GM18511 (cell line): ENCODE results near the gene KDM6B.
"Not testable (repeated sequence)": the region's sequence is repeated elsewhere in the genome, so short reads cannot be mapped to it uniquely, and the experiment has no call there.

Source experiments
- ATAC-seq: cut with Tn5 transposase; IDR thresholded peaks from one replicate; pipeline ENCODE4 v1.9.1; 2021; ENCODE audit warnings: mild to moderate bottlenecking, moderate library complexity; ENCODE audit not compliant: unreplicated experiment

The KDM6B gene

DNA sequence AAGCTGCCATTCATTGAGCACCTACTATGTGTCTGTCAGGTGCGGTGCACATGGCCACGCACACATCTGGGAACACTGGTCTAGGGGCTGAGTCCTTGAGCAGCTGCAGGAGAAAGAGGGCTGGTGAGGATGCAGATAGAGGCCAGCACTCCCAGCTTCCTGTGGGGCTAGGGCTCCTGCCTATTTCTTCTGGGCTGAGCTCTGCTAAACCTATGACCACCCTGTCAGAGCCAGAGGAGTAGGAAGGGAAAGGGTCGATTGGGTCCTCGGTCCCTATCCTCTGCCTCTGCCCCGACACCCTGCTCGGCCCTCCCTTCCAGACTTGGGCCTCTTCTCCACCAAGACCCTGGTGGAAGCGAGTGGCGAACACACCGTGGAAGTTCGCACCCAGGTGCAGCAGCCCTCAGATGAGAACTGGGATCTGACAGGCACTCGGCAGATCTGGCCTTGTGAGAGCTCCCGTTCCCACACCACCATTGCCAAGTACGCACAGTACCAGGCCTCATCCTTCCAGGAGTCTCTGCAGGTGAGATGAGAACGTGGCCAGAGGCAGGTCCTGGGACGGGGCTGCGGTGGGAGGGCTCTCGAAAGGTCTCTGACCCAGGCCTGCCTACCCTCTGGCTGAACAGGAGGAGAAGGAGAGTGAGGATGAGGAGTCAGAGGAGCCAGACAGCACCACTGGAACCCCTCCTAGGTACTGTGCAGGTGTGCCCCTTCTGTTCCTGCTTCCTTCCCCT is 16.9 kb downstream of the KDM6B start:
- peak; percentile 9 for ATAC-seq

DNA sequence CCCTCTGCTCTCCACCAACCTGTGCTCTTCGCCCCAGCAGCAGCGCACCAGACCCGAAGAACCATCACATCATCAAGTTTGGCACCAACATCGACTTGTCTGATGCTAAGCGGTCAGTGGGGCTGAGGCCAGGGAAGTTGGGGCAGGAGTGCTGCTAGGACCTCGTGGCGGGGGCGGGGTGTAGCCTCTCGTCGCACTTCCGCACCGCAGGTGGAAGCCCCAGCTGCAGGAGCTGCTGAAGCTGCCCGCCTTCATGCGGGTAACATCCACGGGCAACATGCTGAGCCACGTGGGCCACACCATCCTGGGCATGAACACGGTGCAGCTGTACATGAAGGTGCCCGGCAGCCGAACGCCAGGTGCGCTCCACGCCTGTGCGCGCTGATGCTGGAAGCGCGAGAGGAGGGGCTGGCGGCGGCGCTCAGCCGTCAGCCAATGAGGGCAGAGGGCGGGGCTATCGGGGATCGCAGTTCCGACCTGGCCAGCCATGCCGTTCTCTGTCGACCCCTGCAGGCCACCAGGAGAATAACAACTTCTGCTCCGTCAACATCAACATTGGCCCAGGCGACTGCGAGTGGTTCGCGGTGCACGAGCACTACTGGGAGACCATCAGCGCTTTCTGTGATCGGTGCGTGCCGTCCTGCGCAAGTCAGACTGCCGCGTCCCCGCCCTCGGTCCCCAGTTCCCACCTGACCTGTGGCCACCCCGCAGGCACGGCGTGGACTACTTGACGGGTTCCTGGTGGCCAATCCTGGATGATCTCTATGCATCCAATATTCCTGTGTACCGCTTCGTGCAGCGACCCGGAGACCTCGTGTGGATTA is 17.6 kb downstream of the KDM6B start:
- ATAC-seq, result peak; percentile 77

DNA sequence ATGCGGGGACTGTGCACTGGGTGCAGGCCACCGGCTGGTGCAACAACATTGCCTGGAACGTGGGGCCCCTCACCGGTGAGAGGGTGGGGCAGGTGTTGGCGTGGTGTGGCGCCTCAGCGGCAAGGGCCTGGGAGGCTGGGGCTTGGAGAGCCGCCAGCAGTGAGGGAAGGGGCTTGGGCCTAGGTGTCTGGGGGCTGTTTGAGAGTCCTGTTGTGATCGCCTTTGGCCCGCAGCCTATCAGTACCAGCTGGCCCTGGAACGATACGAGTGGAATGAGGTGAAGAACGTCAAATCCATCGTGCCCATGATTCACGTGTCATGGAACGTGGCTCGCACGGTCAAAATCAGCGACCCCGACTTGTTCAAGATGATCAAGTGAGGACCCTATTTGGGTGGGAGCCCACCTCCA is 18.2 kb downstream of the KDM6B start:
- ATAC-seq, result no peak

DNA sequence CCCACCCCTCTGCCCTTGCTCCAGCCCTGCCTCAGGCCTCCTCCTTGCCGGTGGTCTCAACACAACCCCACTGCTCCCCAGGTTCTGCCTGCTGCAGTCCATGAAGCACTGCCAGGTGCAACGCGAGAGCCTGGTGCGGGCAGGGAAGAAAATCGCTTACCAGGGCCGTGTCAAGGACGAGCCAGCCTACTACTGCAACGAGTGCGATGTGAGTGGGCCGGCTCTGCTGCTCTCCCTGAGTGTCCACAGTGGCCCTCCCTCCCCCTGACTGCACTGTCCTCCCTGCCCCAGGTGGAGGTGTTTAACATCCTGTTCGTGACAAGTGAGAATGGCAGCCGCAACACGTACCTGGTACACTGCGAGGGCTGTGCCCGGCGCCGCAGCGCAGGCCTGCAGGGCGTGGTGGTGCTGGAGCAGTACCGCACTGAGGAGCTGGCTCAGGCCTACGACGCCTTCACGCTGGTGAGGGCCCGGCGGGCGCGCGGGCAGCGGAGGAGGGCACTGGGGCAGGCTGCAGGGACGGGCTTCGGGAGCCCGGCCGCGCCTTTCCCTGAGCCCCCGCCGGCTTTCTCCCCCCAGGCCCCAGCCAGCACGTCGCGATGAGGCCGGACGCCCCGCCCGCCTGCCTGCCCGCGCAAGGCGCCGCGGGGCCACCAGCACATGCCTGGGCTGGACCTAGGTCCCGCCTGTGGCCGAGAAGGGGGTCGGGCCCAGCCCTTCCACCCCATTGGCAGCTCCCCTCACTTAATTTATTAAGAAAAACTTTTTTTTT is 19.1 kb downstream of the KDM6B start:
- ATAC-seq, result no peak

DNA sequence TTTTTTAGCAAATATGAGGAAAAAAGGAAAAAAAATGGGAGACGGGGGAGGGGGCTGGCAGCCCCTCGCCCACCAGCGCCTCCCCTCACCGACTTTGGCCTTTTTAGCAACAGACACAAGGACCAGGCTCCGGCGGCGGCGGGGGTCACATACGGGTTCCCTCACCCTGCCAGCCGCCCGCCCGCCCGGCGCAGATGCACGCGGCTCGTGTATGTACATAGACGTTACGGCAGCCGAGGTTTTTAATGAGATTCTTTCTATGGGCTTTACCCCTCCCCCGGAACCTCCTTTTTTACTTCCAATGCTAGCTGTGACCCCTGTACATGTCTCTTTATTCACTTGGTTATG is 19.6 kb downstream of the KDM6B start:
- no peak for ATAC-seq

DNA sequence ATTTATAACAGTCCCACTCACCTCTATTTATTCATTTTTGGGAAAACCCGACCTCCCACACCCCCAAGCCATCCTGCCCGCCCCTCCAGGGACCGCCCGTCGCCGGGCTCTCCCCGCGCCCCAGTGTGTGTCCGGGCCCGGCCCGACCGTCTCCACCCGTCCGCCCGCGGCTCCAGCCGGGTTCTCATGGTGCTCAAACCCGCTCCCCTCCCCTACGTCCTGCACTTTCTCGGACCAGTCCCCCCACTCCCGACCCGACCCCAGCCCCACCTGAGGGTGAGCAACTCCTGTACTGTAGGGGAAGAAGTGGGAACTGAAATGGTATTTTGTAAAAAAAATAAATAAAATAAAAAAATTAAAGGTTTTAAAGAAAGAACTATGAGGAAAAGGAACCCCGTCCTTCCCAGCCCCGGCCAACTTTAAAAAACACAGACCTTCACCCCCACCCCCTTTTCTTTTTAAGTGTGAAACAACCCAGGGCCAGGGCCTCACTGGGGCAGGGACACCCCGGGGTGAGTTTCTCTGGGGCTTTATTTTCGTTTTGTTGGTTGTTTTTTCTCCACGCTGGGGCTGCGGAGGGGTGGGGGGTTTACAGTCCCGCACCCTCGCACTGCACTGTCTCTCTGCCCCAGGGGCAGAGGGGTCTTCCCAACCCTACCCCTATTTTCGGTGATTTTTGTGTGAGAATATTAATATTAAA is 20.2 kb downstream of the KDM6B start:
- no peak for ATAC-seq

DNA sequence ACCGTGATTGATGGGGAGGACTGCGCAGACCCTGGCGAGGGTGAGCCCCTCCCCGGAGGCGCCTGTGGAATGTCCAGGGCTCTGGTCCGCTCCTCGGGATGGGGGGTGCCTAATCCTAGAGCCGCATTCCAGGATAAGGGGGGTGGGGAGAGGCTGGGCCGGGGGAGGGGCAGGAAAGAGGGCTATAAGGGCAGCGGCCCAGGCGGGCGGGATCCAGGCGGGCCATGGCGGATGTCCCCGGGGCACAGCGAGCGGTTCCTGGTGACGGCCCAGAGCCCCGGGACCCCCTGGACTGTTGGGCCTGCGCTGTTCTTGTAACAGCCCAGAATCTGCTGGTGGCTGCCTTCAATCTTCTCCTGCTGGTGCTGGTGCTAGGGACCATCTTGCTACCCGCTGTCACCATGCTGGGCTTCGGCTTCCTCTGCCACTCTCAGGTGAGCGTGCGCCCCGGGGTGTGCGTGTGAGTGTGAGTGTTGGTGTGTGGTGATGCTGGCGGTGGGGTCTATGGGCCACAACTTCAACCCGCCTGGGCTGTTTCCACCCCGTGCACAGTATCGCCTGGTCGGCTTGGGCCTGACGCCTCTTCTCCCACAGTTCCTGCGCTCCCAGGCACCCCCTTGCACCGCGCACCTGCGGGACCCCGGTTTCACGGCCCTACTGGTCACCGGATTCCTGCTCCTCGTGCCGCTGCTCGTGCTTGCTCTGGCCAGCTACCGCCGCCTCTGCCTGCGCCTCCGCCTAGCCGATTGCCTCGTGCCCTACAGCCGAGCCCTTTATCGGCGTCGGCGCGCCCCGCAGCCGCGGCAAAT is 21.0 kb downstream of the KDM6B start, which contains the start of gene TMEM88:
Gene TMEM88, plus strand, starts transcription at position 216 of the 809 bp plus-strand sequence. Its CDS starts 9 bp downstream, at position 225.
- ATAC-seq, result no peak

DNA sequence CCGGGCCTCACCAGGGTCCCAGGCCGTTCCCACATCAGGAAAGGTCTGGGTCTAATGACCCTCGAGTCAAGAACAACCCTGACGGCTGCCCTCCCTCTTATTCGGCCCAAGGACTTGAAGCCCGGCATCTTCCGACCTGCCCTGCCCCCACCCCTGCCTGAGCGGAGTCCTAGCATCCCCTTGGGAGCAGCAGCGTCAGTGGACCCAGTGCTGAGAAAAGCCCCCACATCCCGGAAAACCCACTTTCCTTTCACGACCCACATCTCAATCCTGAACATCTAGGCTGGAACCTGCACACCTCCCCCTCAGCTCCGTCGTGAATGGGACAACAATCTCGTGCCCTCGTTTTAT is 21.6 kb downstream of the KDM6B start:
- ATAC-seq, result no peak

DNA sequence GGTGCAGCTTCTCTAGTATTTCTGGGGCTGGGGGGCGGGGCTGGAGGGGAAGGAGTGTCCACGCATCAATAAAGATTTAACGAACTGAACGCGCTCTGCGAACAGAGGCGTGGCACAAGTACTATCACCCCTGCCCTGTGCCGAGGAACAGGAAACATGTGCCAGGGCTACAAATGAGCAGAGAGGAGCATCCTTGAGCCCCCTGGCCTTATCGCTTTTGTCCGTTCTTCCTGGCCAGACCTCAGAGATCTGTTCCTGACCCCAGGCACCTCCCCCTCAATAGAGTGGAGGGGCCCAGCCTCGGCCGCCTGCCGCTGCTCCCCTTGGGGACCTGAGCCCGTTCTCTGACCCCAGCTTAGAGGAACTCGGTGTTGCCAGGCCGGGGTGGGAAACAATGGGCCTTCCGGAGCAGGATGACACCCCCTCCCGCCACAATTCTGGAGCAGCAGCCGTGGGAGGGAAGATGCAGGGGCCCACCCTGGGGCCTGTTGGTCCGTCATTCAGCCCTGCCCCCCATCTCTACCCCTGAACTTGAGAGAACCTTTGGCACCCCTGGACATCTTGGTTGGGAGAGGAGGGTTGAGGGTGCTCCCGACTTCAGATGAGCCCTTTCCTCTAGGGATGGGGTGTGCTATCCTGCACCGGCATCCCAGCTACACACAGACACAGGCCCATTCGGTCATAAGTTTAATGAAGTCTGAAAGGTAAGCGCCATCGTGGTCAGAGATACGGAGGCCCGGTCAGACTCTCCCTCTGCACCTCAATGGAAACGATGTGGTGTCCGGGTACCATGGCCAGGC is 22.2 kb downstream of the KDM6B start:
- ATAC-seq, result no peak

DNA sequence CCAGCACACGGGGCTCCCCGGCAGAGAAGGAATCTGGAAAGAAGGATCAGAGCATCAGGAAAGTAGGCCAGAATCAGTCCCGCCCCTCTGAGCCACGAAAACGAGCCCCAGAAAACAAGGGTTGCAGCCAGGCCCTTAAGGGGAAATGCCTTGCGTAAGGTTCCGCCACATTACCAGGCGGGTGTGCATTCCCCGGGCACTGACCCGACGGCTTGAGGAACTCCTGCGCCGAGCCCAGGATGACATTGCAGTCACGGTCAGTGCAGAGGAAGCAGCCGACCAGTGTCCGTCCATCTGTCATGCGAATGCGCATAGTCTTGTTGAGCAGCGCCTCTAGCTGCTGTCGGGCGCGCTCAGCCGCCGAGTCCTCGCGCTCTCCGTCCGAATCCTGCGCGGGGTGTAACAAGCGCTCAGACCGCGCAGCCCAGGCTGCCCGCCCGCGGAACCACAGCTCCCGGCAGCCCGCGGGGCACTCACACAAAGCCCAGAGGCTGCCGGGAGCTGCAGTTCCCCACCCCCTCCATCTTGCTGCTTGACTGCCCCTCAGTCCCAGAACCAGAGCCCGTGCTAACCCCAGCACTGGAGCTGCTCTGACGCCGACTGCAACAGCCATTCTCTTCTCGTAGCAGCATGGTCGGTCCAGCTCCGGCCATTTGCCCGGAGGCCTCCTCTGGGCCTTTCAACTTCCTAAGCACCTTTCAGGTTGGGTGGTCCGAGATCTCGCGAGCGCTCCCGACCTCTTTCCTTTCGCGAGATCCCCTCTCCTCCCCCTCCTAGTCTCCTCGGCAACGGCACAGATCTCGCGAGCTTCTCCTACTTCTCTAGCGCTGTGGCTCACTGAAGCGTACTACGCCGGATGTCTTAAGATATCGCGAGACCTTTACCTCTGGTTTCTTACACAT is 23.0 kb downstream of the KDM6B start, which contains the start of gene NAA38:
Gene NAA38, minus strand, starts transcription at position 749 of the 902 bp plus-strand sequence. Its CDS starts 96 bp downstream, at position 653.
- ATAC-seq, result peak; percentile 81

DNA sequence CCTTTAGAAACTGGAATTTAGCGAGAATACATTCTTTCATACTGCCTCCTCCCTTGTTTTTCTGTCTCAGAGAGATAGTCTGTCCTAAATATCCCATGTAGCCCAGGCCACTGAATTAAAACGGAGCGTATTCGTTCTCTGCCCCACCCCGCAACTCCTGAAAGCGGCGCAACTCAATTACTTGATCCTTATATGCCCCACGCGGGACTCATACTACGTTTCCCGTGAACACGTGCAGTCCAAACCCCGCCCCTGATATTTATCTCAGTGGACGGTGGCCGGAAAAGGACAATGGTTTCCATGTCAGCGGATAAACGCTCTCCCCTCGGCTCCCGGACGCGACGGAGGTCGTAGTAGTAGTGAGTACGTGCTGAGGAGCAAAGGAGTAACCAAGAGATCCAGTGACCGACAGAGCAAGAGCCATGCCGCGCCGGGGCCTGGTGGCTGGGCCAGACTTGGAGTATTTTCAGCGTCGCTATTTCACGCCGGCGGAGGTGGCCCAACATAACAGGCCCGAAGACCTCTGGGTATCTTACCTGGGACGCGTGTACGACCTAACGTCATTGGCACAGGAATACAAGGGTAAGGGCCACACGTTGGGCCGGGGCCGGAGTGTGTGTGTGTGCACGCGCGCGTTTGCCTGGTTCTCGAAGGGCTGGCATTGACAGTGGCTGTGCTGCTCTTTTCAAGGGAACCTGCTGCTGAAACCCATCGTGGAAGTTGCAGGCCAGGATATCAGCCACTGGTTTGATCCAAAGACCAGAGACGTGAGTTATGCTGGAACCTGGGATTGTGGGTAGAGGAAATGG is 23.9 kb downstream of the KDM6B start, which contains the start of gene CYB5D1:
Gene CYB5D1, plus strand, starts transcription at position 291 of the 809 bp plus-strand sequence. Its CDS starts 132 bp downstream, at position 423.
- ATAC-seq, result peak; percentile 41

DNA sequence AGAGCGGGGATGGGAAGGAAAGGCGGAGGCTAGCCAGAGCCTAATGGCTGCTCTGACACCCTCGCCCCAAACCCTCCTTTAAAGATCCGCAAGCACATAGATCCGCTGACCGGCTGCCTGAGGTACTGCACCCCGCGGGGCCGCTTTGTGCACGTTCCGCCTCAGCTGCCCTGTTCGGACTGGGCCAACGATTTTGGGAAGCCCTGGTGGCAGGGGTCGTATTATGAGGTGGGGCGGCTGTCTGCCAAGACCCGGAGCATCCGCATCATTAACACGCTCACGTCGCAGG is 24.4 kb downstream of the KDM6B start:
- ATAC-seq, result no peak

- ATAC-seq, result no peak
Measured at GRCh38 chr17:7859028-7859427, 25.0 kb downstream of the KDM6B start.

- no peak for ATAC-seq
Measured at GRCh38 chr17:7862692-7863437, 28.8 kb downstream of the KDM6B start.

GRCh38 chr17:7864384-7864783 is 30.4 kb downstream of the KDM6B start:
- not testable (repeated sequence) for ATAC-seq

- no peak for ATAC-seq
Measured at GRCh38 chr17:7864995-7865650, 31.1 kb downstream of the KDM6B start.
